Fibroblast of mammary gland (primary cell): ENCODE results near the gene ADAM17.
A peak's percentile ranks its signal among the peaks of the same experiment; 100 is the strongest.

Experiments
- DNase-seq: peaks from one replicate; pipeline ENCODE4 v3.0.0-alpha.2; 2010; ENCODE audit warnings: low read depth
- H3K4me3 ChIP-seq: 2 replicates; pipeline ENCODE4 v1.5.1; 2011; ENCODE audit warnings: low read depth, mild to moderate bottlenecking, low read length, moderate library complexity; ENCODE audit not compliant: control insufficient read depth
- TF ChIP-seq, protein P1 (sequence below): conservative IDR thresholded peaks from 2 replicates; pipeline ENCODE4 v1.5.1; 2011; ENCODE audit warnings: low read depth, low read length, inconsistent platforms; ENCODE audit not compliant: control insufficient read depth, insufficient read depth

ADAM17 gene

GRCh38 chr2:9473985-9474360 lies 81.7 kb downstream of the ADAM17 start:
- peak overlapping the region; percentile 79 for H3K4me3 ChIP-seq
- peak; percentile 37 for DNase-seq
- TF ChIP-seq, protein P1, sequence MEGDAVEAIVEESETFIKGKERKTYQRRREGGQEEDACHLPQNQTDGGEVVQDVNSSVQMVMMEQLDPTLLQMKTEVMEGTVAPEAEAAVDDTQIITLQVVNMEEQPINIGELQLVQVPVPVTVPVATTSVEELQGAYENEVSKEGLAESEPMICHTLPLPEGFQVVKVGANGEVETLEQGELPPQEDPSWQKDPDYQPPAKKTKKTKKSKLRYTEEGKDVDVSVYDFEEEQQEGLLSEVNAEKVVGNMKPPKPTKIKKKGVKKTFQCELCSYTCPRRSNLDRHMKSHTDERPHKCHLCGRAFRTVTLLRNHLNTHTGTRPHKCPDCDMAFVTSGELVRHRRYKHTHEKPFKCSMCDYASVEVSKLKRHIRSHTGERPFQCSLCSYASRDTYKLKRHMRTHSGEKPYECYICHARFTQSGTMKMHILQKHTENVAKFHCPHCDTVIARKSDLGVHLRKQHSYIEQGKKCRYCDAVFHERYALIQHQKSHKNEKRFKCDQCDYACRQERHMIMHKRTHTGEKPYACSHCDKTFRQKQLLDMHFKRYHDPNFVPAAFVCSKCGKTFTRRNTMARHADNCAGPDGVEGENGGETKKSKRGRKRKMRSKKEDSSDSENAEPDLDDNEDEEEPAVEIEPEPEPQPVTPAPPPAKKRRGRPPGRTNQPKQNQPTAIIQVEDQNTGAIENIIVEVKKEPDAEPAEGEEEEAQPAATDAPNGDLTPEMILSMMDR: no peak

DNA sequence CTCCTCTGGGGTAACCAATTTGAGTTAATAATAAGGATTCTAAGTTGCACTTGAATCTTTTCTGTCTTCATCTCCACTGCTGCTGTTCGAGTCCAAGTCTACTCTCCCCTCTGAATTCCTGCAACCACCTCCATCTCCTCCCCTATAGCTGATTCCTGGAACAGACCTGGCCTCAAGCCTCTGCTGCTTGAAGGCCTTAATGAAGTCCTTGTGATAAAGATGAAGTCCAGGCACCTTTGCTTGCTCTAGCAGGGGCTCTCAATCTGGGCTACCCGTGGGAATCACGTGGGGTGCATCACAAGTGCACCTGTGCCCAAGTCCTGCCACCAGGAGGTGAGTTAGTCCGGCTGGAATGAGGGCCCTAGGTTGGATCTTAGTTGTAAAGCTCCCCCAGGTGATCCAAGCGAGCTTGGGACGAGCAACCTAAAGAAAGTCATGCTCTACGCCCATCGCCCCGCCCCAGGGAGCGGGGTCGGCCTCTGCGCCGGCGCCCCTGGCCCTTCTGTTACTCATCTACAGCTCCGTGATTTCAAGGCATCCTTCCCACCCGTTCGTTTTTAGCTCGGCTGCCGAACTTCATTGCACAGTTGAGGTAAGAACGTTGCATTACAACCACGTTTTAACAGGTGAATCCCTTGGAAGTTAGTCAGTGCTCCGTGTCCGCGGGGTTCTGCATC lies 82.2 kb downstream of the ADAM17 start:
- H3K4me3 ChIP-seq: peak overlapping the region; percentile 79
- DNase-seq: no peak
- TF ChIP-seq, protein P1: peak; percentile 3

DNA sequence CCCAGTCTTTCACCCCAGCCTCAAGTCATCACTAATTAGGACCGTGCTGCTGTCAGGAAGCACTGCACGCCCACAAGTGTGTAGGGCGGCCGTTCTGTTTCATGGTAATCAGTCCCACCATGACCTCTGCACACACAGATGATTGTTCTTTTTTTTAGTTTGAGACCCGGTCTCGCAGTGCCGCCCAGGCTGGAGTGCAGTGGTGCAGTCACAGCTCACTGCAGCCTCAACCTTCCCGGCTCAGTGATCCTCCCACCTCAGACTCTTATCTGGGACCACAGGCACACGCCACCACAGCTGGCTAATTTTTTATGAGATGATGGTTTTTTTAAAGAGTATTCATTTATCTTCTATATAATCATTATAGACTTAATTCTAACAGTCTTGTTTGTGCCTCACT lies 83.1 kb downstream of the ADAM17 start:
- TF ChIP-seq, protein P1: no peak
- H3K4me3 ChIP-seq: no peak overlapping the region
- DNase-seq: no peak

DNA sequence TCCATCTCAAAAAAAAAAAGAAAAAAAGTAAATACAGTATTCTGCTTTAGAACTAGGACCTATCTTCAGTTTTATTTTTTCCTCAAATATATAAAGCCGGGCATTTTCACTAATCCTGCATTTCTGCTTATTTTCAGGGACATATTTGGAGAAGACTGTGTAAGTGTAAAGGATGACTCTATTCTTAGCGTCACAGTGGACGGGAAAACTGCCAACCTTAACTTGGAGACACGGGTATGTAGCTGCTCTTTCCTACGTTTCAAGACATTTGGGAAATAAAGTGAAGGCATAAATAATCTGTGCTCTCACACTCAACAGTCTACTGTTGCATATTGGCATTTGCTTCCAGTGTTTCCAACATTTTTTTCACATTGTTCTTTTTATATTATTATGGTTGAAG lies 84.4 kb downstream of the ADAM17 start:
- H3K4me3 ChIP-seq: no peak overlapping the region
- TF ChIP-seq, protein P1: no peak
- DNase-seq: no peak

- DNase-seq: no peak
- no peak overlapping the region for H3K4me3 ChIP-seq
- TF ChIP-seq, protein P1: no peak
Observed at GRCh38 chr2:9467687-9468086, 87.9 kb downstream of the ADAM17 start.

DNA sequence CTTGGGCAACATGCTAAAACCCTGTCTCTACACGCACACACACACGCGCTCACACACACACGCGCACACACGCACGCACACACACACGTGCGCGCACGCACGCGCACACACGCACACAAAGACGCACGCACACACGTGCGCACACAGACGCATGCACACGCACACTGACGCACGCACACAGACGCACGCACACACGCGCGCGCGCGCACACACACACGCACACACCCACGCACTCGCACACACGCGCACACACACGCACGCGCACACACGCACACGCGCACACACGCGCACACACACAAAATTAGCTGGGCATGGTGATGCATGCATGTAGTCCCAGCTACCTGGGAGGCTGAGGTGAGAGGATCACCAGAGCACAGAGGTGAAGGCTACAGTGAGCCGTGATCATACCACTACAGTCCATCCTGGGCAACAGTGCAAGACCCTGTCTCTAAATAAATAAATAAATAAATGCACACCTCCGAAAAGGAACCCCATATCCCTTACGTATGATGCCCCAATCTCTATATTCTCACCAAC lies 89.4 kb downstream of the ADAM17 start:
- H3K4me3 ChIP-seq: no peak overlapping the region
- no peak for DNase-seq
- TF ChIP-seq, protein P1: no peak
